ENCODE data around the gene PSMB5.

PSMB5 gene

GRCh38 chr14:23067847-23068788, 33.4 kb upstream of the PSMB5 start:
- TF ChIP-seq CTCF (conservative IDR thresholded peaks at IDR 0.05; ENCODE audit: low read depth, low read length), result no peak
- no peak for DNase-seq (ENCODE audit: low read depth)
- H3K4me3 ChIP-seq (ENCODE audit: low read depth, low read length), result peak overlapping the region; percentile 37

GRCh38 chr14:23066855-23067744, 32.4 kb upstream of the PSMB5 start:
- no peak overlapping the region for H3K4me3 ChIP-seq (ENCODE audit: low read depth, low read length)
- no peak for TF ChIP-seq CTCF (conservative IDR thresholded peaks at IDR 0.05; ENCODE audit: low read depth, low read length)
- DNase-seq (ENCODE audit: low read depth), result no peak

GRCh38 chr14:23066368-23066767, 31.7 kb upstream of the PSMB5 start:
- no peak overlapping the region for H3K4me3 ChIP-seq (ENCODE audit: low read depth, low read length)
- DNase-seq (ENCODE audit: low read depth), result no peak
- TF ChIP-seq CTCF (conservative IDR thresholded peaks at IDR 0.05; ENCODE audit: low read depth, low read length), result no peak

- H3K4me3 ChIP-seq (ENCODE audit: low read depth, low read length), result no peak overlapping the region
- no peak for DNase-seq (ENCODE audit: low read depth)
These were observed 28.9 kb upstream of the PSMB5 start for GRCh38 chr14:23063601-23064000.

GRCh38 chr14:23062002-23062401, 27.3 kb upstream of the PSMB5 start:
- peak; percentile 98 for DNase-seq (ENCODE audit: low read depth)

More at GRCh38 chr14:23063601-23064000, 28.9 kb upstream of the PSMB5 start:
- no peak for TF ChIP-seq CTCF (conservative IDR thresholded peaks at IDR 0.05; ENCODE audit: low read depth, low read length)

More at GRCh38 chr14:23062002-23062401, 27.3 kb upstream of the PSMB5 start:
- TF ChIP-seq CTCF (conservative IDR thresholded peaks at IDR 0.05; ENCODE audit: low read depth, low read length), result peak; percentile 14
- H3K4me3 ChIP-seq (ENCODE audit: low read depth, low read length), result no peak overlapping the region
